Mesenchymal stem cell (in vitro differentiated cells and primary cell): ENCODE data around the gene PDS5B.

ENCODE experiments used
- DNase-seq: peaks from one replicate; pipeline ENCODE4 v3.0.0-alpha.2; 2013
- H2AFZ ChIP-seq: one replicate; pipeline ENCODE4 v1.6.1; 2013; ENCODE audit warnings: low read depth, mild to moderate bottlenecking, control low read depth, inconsistent platforms, low read length, moderate library complexity
- H2AK5ac ChIP-seq: 2 replicates; pipeline ENCODE4 v1.6.1; 2013; ENCODE audit warnings: low read length, moderate library complexity, mild to moderate bottlenecking, inconsistent platforms; ENCODE audit not compliant: severe bottlenecking
- H2BK120ac ChIP-seq: one replicate; pipeline ENCODE4 v1.6.1; 2013; ENCODE audit warnings: low read depth, mild to moderate bottlenecking, inconsistent platforms, low read length, moderate library complexity
- H2BK12ac ChIP-seq, 2 experiments: one replicate each; pipeline ENCODE4 v1.6.1; 2013; ENCODE audit warnings: inconsistent platforms in 2 of 2, low read length in 2 of 2, mild to moderate bottlenecking in 2 of 2, moderate library complexity in 2 of 2, control low read depth in 1 of 2
- H2BK15ac ChIP-seq: one replicate; pipeline ENCODE4 v1.6.1; 2013; ENCODE audit warnings: mild to moderate bottlenecking, low read depth, inconsistent platforms; ENCODE audit not compliant: poor library complexity, severe bottlenecking
- H2BK5ac ChIP-seq: 2 replicates; pipeline ENCODE4 v1.6.1; 2013; ENCODE audit warnings: low read depth, mild to moderate bottlenecking, low read length, control low read depth, inconsistent platforms; ENCODE audit not compliant: poor library complexity, severe bottlenecking
- H3K14ac ChIP-seq, 2 experiments: one replicate each; pipeline ENCODE4 v1.6.1; 2013; ENCODE audit warnings: inconsistent platforms in 2 of 2, low read length in 2 of 2, control low read depth in 1 of 2, mild to moderate bottlenecking in 1 of 2, moderate library complexity in 1 of 2
- H3K18ac ChIP-seq, 2 experiments: one replicate each; pipeline ENCODE4 v1.6.1; 2013; ENCODE audit warnings: inconsistent platforms in 2 of 2, low read length in 2 of 2, control low read depth in 1 of 2, low read depth in 1 of 2, mild to moderate bottlenecking in 1 of 2
- H3K23ac ChIP-seq, 2 experiments: one replicate each; pipeline ENCODE4 v1.6.1; 2013; ENCODE audit warnings: inconsistent platforms in 2 of 2, low read length in 2 of 2, mild to moderate bottlenecking in 2 of 2, moderate library complexity in 2 of 2, control low read depth in 1 of 2
- H3K27ac ChIP-seq: 2 replicates; pipeline ENCODE4 v1.5.1; 2013; ENCODE audit warnings: mild to moderate bottlenecking, moderate library complexity, low read length, control low read depth, inconsistent platforms; ENCODE audit not compliant: poor library complexity, severe bottlenecking
- H3K27me3 ChIP-seq, 2 experiments: 2 replicates each; pipeline versions ENCODE4 v1.6.1 to v1.7.0; 2013; ENCODE audit warnings: low read length in 2 of 2, mild to moderate bottlenecking in 2 of 2, moderate library complexity in 2 of 2, control low read depth in 1 of 2, inconsistent platforms in 1 of 2; ENCODE audit not compliant: control insufficient read depth in 1 of 2, insufficient read depth in 1 of 2
- H3K36me3 ChIP-seq, 2 experiments: 2 replicates each; pipeline versions ENCODE4 v1.6.1 to v1.7.0; 2013; ENCODE audit warnings: low read length in 2 of 2, control low read depth in 1 of 2, inconsistent platforms in 1 of 2, low read depth in 1 of 2, mild to moderate bottlenecking in 1 of 2; ENCODE audit not compliant: insufficient read depth in 2 of 2, control insufficient read depth in 1 of 2
- H3K4ac ChIP-seq, 2 experiments: one replicate each; pipeline ENCODE4 v1.6.1; 2013; ENCODE audit warnings: inconsistent platforms in 2 of 2, low read length in 2 of 2, mild to moderate bottlenecking in 2 of 2, moderate library complexity in 2 of 2, control low read depth in 1 of 2, low read depth in 1 of 2
- H3K4me1 ChIP-seq: 2 replicates; pipeline ENCODE4 v1.6.1; 2013; ENCODE audit warnings: low read depth, low read length, control low read depth; ENCODE audit not compliant: control insufficient read depth, insufficient read depth
- H3K4me2 ChIP-seq: 2 replicates; pipeline ENCODE4 v1.6.1; 2013; ENCODE audit warnings: low read length, mild to moderate bottlenecking, inconsistent platforms; ENCODE audit not compliant: poor library complexity, severe bottlenecking
- H3K4me3 ChIP-seq, 2 experiments: 2 replicates each; pipeline versions ENCODE4 v1.5.1 to v1.7.0; 2013; ENCODE audit warnings: low read length in 2 of 2, mild to moderate bottlenecking in 2 of 2, control low read depth in 1 of 2, low read depth in 1 of 2; ENCODE audit not compliant: insufficient read depth in 1 of 2
- H3K79me1 ChIP-seq: replicated peaks from 2 replicates; pipeline ENCODE4 v1.6.1; 2013; ENCODE audit warnings: mild to moderate bottlenecking, control low read depth, low read length, inconsistent platforms; ENCODE audit not compliant: poor library complexity, severe bottlenecking
- H3K9ac ChIP-seq: 2 replicates; pipeline ENCODE4 v1.7.0; 2013; ENCODE audit warnings: mild to moderate bottlenecking, low read length, moderate library complexity
- H3K9me3 ChIP-seq: 2 replicates; pipeline ENCODE4 v1.7.0; 2013; ENCODE audit warnings: mild to moderate bottlenecking, low read length; ENCODE audit not compliant: control insufficient read depth
- H4K8ac ChIP-seq: one replicate; pipeline ENCODE4 v1.6.1; 2013; ENCODE audit warnings: inconsistent platforms, mild to moderate bottlenecking, low read length, moderate library complexity
- H4K91ac ChIP-seq: one replicate; pipeline ENCODE4 v1.6.1; 2013; ENCODE audit warnings: mild to moderate bottlenecking, low read length, inconsistent platforms
- WGBS: methylation state at CpG from one replicate; pipeline ENCODE4 v1.1.7; 2013; ENCODE audit warnings: mixed read lengths; 5-methylcytosine and 5-hydroxymethylcytosine counted together

The PDS5B gene

DNA sequence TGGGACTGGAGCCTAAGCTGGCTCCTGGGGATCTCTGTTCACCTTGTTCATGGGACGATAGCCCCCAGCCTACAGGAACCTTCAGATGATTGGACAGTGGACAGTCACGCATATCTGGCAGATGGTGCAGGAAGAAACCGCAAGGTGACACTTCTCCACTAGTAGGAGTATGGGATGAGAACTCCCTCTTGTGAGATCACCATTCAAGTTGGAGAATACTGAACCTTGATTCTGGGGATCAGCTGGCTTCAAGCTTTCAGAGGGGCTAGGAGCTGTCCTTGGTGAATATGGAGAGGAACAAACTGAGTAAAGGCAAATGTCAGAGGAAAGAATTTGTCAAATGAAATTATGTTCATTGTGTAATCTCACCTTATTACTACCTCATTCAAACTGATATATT is 204.5 kb downstream of the PDS5B start:
- peak; percentile 13 for DNase-seq
- Histone ChIP-seq H2BK5ac (no peak overlapping the region), H3K18ac (no peak overlapping the region), H4K8ac (no peak overlapping the region), H2BK120ac (no peak overlapping the region), H3K14ac (no peak overlapping the region), H2BK15ac (no peak overlapping the region), H2AFZ (no peak overlapping the region), H3K4ac (no peak overlapping the region), H2AK5ac (no peak overlapping the region), H3K4me3 (no peak overlapping the region), H3K27ac (no peak overlapping the region), H3K9me3 (no peaks in the 10 kb centered on the region), H3K27me3 (no peaks in the 10 kb centered on the region), H3K36me3 (peaks cover 3 to 10% of the 10 kb centered on the region in 2 experiments), H3K4me1 (no peaks in the 10 kb centered on the region), H4K91ac (no peak overlapping the region), H3K9ac (no peak overlapping the region), H3K79me1 (no peaks in the 10 kb centered on the region), H3K23ac (no peak overlapping the region), H3K4me2 (no peak overlapping the region), H2BK12ac (no peak overlapping the region)
- WGBS, result 94% methylated on average over 3 of the region's 3 CpGs

DNA sequence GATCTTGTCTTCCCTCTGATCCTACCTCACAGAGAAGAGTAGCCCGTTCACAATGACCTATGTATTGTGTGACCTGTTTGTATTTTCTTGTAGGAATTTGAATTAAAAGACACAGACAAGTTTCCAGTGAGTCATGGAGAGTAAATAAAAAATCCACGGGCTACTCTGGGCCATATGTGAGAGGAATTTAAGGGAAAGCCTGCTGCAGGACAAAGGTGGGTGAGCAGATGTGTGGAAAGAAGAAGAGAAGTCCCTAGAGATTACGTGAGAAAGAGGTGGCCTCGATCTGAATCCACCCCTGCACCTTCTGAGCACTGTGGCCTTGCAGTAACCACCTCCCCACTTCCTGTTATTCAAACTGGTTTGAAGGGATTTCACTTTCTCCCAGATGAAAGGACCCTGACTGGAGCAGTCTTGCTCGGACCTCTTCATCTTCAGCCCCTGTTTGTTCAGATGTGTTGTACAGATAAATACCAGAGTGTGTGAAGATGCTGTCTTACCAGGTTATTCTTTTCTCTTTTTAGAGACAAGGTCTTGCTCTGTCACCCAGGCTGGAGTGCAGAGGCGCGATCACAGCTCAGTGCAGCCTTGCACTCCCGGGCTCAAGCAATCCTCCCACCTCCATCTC is 205.4 kb downstream of the PDS5B start:
- Histone ChIP-seq H3K36me3 (peaks cover 3 to 10% of the 10 kb centered on the region in 2 experiments), H3K4me3 (no peak overlapping the region), H3K4me1 (no peaks in the 10 kb centered on the region), H2BK15ac (no peak overlapping the region), H2AK5ac (no peak overlapping the region), H3K9ac (no peak overlapping the region), H3K23ac (no peak overlapping the region), H2BK12ac (no peak overlapping the region), H2BK120ac (no peak overlapping the region), H2AFZ (no peak overlapping the region), H3K9me3 (no peaks in the 10 kb centered on the region), H4K8ac (no peak overlapping the region), H3K4me2 (no peak overlapping the region), H4K91ac (no peak overlapping the region), H3K79me1 (no peaks in the 10 kb centered on the region), H3K18ac (no peak overlapping the region), H3K4ac (no peak overlapping the region), H2BK5ac (no peak overlapping the region), H3K27me3 (no peaks in the 10 kb centered on the region), H3K14ac (no peak overlapping the region), H3K27ac (no peak overlapping the region)
- peak; percentile 15 for DNase-seq
- 77% methylated on average over 8 of the region's 8 CpGs for WGBS

DNA sequence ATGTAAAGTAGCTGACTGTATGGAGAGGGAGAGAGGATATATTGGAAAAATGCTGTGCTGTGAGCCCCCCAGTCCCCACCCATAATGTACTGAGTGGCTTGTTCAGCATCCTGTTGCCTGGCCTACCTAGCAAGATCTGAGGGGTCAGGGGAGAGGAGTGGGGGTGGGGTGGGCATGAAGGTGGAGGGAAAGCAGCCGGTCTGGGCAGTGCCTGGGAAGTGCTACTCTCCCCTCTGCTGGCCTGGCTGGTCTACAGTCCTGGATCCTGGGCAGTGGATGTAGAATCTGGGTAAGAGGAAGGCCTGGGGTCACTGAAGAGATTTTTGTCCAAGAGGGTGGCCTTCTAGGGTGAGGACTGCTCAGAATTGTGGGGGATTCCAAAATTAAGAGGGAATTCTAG is 210.5 kb downstream of the PDS5B start:
- no peak overlapping the region for H3K4me3 ChIP-seq

DNA sequence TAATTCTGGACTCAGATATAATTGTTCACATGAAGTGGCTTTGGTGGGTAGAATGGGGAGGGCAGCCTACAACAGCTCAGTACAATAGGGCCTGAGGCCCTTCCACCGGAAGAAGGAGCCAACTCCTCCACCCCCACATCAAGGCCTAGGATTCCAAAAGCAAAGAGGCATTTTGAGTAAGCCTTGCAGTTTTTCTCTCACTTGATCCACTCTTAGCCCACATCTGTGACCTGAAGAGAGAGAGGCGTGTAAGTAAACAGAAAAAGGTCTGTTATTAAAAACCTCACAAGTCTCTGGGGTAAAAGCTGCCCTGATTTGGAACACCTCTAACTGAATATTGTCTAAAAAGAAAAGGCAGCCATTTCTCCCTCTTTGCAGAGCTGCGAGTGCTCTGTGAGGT is 215.9 kb downstream of the PDS5B start:
- H2AK5ac ChIP-seq, result no peak overlapping the region
- DNase-seq, result no peak
- H3K27ac ChIP-seq, result no peak overlapping the region
- H2BK15ac ChIP-seq, result no peak overlapping the region
- WGBS, result 65% methylated on average over 3 of the region's 3 CpGs
- H2BK120ac ChIP-seq, result no peak overlapping the region
- H3K4me2 ChIP-seq, result no peak overlapping the region
- no peak overlapping the region for H3K14ac ChIP-seq
- H3K4ac ChIP-seq, result no peak overlapping the region
- H3K4me1 ChIP-seq, result no peaks in the 10 kb centered on the region
- no peaks in the 10 kb centered on the region for H3K9me3 ChIP-seq
- no peak overlapping the region for H3K23ac ChIP-seq
- H2AFZ ChIP-seq, result no peak overlapping the region
- no peak overlapping the region for H3K4me3 ChIP-seq
- no peak overlapping the region for H4K8ac ChIP-seq
- no peaks in the 10 kb centered on the region for H3K36me3 ChIP-seq
- no peaks in the 10 kb centered on the region for H3K79me1 ChIP-seq
- no peak overlapping the region for H3K18ac ChIP-seq
- no peak overlapping the region for H3K9ac ChIP-seq
- H3K27me3 ChIP-seq, result no peaks in the 10 kb centered on the region
- H2BK12ac ChIP-seq, result no peak overlapping the region
- no peak overlapping the region for H4K91ac ChIP-seq
- H2BK5ac ChIP-seq, result no peak overlapping the region

More for the DNA sequence above, 210.5 kb downstream of the PDS5B start:
- H2BK120ac ChIP-seq, result no peak overlapping the region
- H3K14ac ChIP-seq, result no peak overlapping the region
- no peak overlapping the region for H2BK12ac ChIP-seq
- no peak overlapping the region for H2BK5ac ChIP-seq
- no peak overlapping the region for H3K27ac ChIP-seq
- H2AK5ac ChIP-seq, result no peak overlapping the region
- no peaks in the 10 kb centered on the region for H3K79me1 ChIP-seq
- no peaks in the 10 kb centered on the region for H3K36me3 ChIP-seq
- no peak overlapping the region for H3K4ac ChIP-seq
- H3K27me3 ChIP-seq, result no peaks in the 10 kb centered on the region
- no peak overlapping the region for H3K18ac ChIP-seq
- WGBS, result 94% methylated on average over 1 of the region's 1 CpG
- no peak overlapping the region for H3K23ac ChIP-seq
- H2BK15ac ChIP-seq, result no peak overlapping the region
- H4K91ac ChIP-seq, result no peak overlapping the region
- peaks cover 2% of the 10 kb centered on the region for H3K4me1 ChIP-seq
- no peak for DNase-seq
- no peak overlapping the region for H3K4me2 ChIP-seq
- H3K9ac ChIP-seq, result no peak overlapping the region
- no peaks in the 10 kb centered on the region for H3K9me3 ChIP-seq
- no peak overlapping the region for H2AFZ ChIP-seq
- H4K8ac ChIP-seq, result no peak overlapping the region
